H9 (cell line): ENCODE data around the gene RBM4B. TPM values are rescaled to one million over a fixed set of nuclear protein-coding genes. Genes with fewer than 3 reads are reported as not detected.
"Not testable (repeated sequence)": the region's sequence is repeated elsewhere in the genome, so short reads cannot be mapped to it uniquely, and the experiment has no call there.

Source experiments
- DNase-seq: peaks from one replicate; pipeline ENCODE4 v3.0.0-alpha.2; 2017
- H2AFZ ChIP-seq: one replicate; pipeline ENCODE4 v1.6.1; 2013; ENCODE audit warnings: mild to moderate bottlenecking, low read length, control low read depth, moderate library complexity
- H2AK5ac ChIP-seq: 2 replicates; pipeline ENCODE4 v1.6.1; 2013; ENCODE audit warnings: low read length, control low read depth, mixed read lengths; ENCODE audit not compliant: insufficient read length
- H2BK120ac ChIP-seq: one replicate; pipeline ENCODE4 v1.6.1; 2013; ENCODE audit warnings: low read depth, mild to moderate bottlenecking, low read length, control low read depth, inconsistent platforms; ENCODE audit not compliant: poor library complexity, severe bottlenecking
- H2BK12ac ChIP-seq: 2 replicates; pipeline ENCODE4 v1.6.1; 2013; ENCODE audit warnings: low read length, control low read depth, mixed read lengths, low read depth; ENCODE audit not compliant: insufficient read length
- H2BK15ac ChIP-seq: 2 replicates; pipeline ENCODE4 v1.6.1; 2013; ENCODE audit warnings: low read depth, low read length, control low read depth
- H2BK20ac ChIP-seq: one replicate; pipeline ENCODE4 v1.6.1; 2013; ENCODE audit warnings: low read depth, mild to moderate bottlenecking, low read length, control low read depth, inconsistent platforms; ENCODE audit not compliant: poor library complexity, severe bottlenecking
- H2BK5ac ChIP-seq: 2 replicates; pipeline ENCODE4 v1.6.1; 2013; ENCODE audit warnings: low read length, control low read depth, mixed read lengths; ENCODE audit not compliant: insufficient read length
- H3K14ac ChIP-seq: 2 replicates; pipeline ENCODE4 v1.6.1; 2013; ENCODE audit warnings: low read length, control low read depth; ENCODE audit not compliant: insufficient read depth
- H3K18ac ChIP-seq: 2 replicates; pipeline ENCODE4 v1.6.1; 2013; ENCODE audit warnings: low read depth, mild to moderate bottlenecking, mixed read lengths, low read length, control low read depth; ENCODE audit not compliant: insufficient read length
- H3K23ac ChIP-seq: 2 replicates; pipeline ENCODE4 v1.6.1; 2013; ENCODE audit warnings: low read length, control low read depth, mixed read lengths, low read depth; ENCODE audit not compliant: insufficient read length
- H3K23me2 ChIP-seq: 2 replicates; pipeline ENCODE4 v1.6.1; 2013; ENCODE audit warnings: low read depth, mild to moderate bottlenecking, mixed read lengths, low read length, control low read depth; ENCODE audit not compliant: insufficient read length, poor library complexity, severe bottlenecking
- H3K27ac ChIP-seq: 2 replicates; pipeline ENCODE4 v1.5.1; 2013; ENCODE audit warnings: low read length, control low read depth, mixed read lengths, low read depth; ENCODE audit not compliant: insufficient read length
- H3K27me3 ChIP-seq: 2 replicates; pipeline ENCODE4 v1.6.1; 2013; ENCODE audit warnings: low read length, control low read depth, inconsistent platforms; ENCODE audit not compliant: insufficient read depth
- H3K4ac ChIP-seq: 2 replicates; pipeline ENCODE4 v1.6.1; 2013; ENCODE audit warnings: low read depth, mild to moderate bottlenecking, control low read depth, inconsistent platforms, low read length, moderate library complexity
- H3K4me1 ChIP-seq: 2 replicates; pipeline ENCODE4 v1.6.1; 2013; ENCODE audit warnings: low read length, control low read depth, inconsistent platforms; ENCODE audit not compliant: insufficient read depth
- H3K4me2 ChIP-seq: 2 replicates; pipeline ENCODE4 v1.6.1; 2013; ENCODE audit warnings: low read length, control low read depth, mixed read lengths; ENCODE audit not compliant: insufficient read length, insufficient read depth
- H3K56ac ChIP-seq: 2 replicates; pipeline ENCODE4 v1.6.1; 2013; ENCODE audit warnings: low read depth, mild to moderate bottlenecking, mixed read lengths, low read length, control low read depth; ENCODE audit not compliant: insufficient read length
- H3K79me1 ChIP-seq: 2 replicates; pipeline ENCODE4 v1.6.1; 2013; ENCODE audit warnings: low read depth, mild to moderate bottlenecking, moderate library complexity, low read length, control low read depth, inconsistent platforms; ENCODE audit not compliant: insufficient read depth, poor library complexity, severe bottlenecking
- H3K79me2 ChIP-seq: 2 replicates; pipeline ENCODE4 v1.6.1; 2013; ENCODE audit warnings: low read length, control low read depth, inconsistent platforms; ENCODE audit not compliant: insufficient read depth
- H3K9ac ChIP-seq: 2 replicates; pipeline ENCODE4 v1.6.1; 2013; ENCODE audit warnings: low read length, control low read depth, mixed read lengths; ENCODE audit not compliant: insufficient read length; ENCODE audit errors: extremely low read depth
- H3K9me3 ChIP-seq: one replicate; pipeline ENCODE4 v1.6.1; 2013; ENCODE audit warnings: low read depth, low read length, inconsistent platforms; ENCODE audit not compliant: control insufficient read depth
- H3T11ph ChIP-seq: one replicate; pipeline ENCODE4 v1.6.1; 2013; ENCODE audit warnings: mild to moderate bottlenecking, low read length, control low read depth, inconsistent platforms
- H4K20me1 ChIP-seq: one replicate; pipeline ENCODE4 v1.6.1; 2013; ENCODE audit not compliant: control insufficient read depth, insufficient read length, insufficient read depth
- H4K5ac ChIP-seq: 2 replicates; pipeline ENCODE4 v1.6.1; 2013; ENCODE audit warnings: low read depth, mild to moderate bottlenecking, mixed read lengths, low read length, control low read depth; ENCODE audit not compliant: insufficient read length
- H4K8ac ChIP-seq: replicated peaks from 2 replicates; pipeline ENCODE4 v1.6.1; 2013; ENCODE audit warnings: low read length, control low read depth, mixed read lengths, low read depth; ENCODE audit not compliant: insufficient read length
- H4K91ac ChIP-seq: 2 replicates; pipeline ENCODE4 v1.6.1; 2013; ENCODE audit warnings: low read depth, mild to moderate bottlenecking, moderate library complexity, mixed read lengths, low read length, control low read depth; ENCODE audit not compliant: insufficient read length
- H3K27ac Mint-ChIP-seq, 3 experiments: 2 replicates in 2 of 3; 3 replicates in 1 of 3; pipeline ENCODE4 v1.8.0; 2020 to 2021; ENCODE audit warnings: mixed read lengths in 3 of 3, mild to moderate bottlenecking in 1 of 3, moderate library complexity in 1 of 3
- H3K27me3 Mint-ChIP-seq: 2 replicates; pipeline ENCODE4 v1.8.0; 2021; ENCODE audit warnings: low read depth, mild to moderate bottlenecking, moderate library complexity, mixed read lengths
- H3K36me3 Mint-ChIP-seq, 3 experiments: 2 replicates in 2 of 3; 3 replicates in 1 of 3; pipeline ENCODE4 v1.8.0; 2020 to 2021; ENCODE audit warnings: low read depth in 3 of 3, mixed read lengths in 3 of 3; ENCODE audit not compliant: insufficient read depth in 1 of 3
- H3K4me1 Mint-ChIP-seq, 2 experiments: 2 replicates each; pipeline ENCODE4 v1.8.0; 2020; ENCODE audit warnings: mixed read lengths in 2 of 2
- H3K4me3 Mint-ChIP-seq, 2 experiments: 2 replicates in 1 of 2; 3 replicates in 1 of 2; pipeline ENCODE4 v1.8.0; 2020 to 2021; ENCODE audit warnings: mild to moderate bottlenecking in 2 of 2, mixed read lengths in 2 of 2, moderate library complexity in 1 of 2
- H3K9me3 Mint-ChIP-seq, 2 experiments: 2 replicates in 1 of 2; 3 replicates in 1 of 2; pipeline ENCODE4 v1.8.0; 2020; ENCODE audit warnings: mild to moderate bottlenecking in 2 of 2, mixed read lengths in 2 of 2, moderate library complexity in 1 of 2
- CTCF ChIP-seq: fragments of 200-600 bp; sonication (generic); conservative IDR thresholded peaks from 3 replicates; pipeline ENCODE4 v1.8.0; 2021; ENCODE audit warnings: antibody characterized with exemption, mild to moderate bottlenecking
- WGBS: extraction: QIAGEN DNeasy Blood & Tissue Kit; methylation state at CpG from one replicate; pipeline ENCODE4 v1.1.7; 2013; ENCODE audit warnings: missing lambda C conversion rate, low lambda C conversion rate, mixed read lengths; ENCODE audit not compliant: insufficient read length; ENCODE audit errors: extremely low coverage; 5-methylcytosine and 5-hydroxymethylcytosine counted together
- total RNA-seq: library from RNA; stranded (reverse); gene quantifications from 2 replicates; pipeline ENCODE4 v1.2.1, GENCODE V29; 2021

The RBM4B gene
- total RNA-seq, 1 experiment from 2014 or later, result 34.0 TPM

DNA sequence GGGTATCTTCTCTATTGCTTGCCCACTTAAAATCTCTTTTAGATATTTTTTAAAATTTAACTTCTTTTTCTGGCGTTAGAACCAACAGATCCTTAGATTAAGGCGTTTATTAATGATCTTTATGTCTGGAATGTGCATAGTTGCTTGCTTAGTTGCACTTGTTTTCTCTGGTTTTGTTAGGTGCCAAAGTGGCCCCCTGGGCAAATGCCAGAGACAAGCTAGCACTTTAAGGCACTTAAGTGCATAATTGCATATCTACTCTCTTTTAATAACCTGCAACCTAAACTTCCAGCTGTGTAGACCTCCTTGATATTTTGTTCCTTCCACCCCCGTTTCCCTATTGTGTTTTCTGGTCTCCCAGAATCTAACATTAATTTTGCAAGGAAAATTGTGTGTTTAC, 35.9 kb downstream of the RBM4B start:
- WGBS, result no CpG with 5 or more reads among the region's 3 CpGs
- peaks cover 67% of the 10 kb centered on the region for H3K79me2 ChIP-seq
- H3K23me2 ChIP-seq, result peaks cover 12% of the 10 kb centered on the region
- no peak overlapping the region for H3T11ph ChIP-seq
- no peak overlapping the region for H3K9ac ChIP-seq
- no peaks in the 10 kb centered on the region for H4K20me1 ChIP-seq
- H3K4me1 ChIP-seq, result peaks cover 3% of the 10 kb centered on the region
- no peaks in the 10 kb centered on the region for H3K9me3 ChIP-seq
- Mint-ChIP-seq H3K36me3 (peaks cover 64 to 86% (median 80%) of the 10 kb centered on the region in 3 experiments), H3K27me3 (peaks cover 2% of the 10 kb centered on the region; the same call in 1 of the 2 replicates), H3K4me1 (peaks cover 78 to 79% of the 10 kb centered on the region in 2 experiments), H3K27ac (peak overlapping the region in 1 of 3 experiments; percentile 64; a peak in 2 of 7 replicates), H3K9me3 (no peaks in the 10 kb centered on the region), H3K4me3 (peak overlapping the region; percentile 99 to 100; a peak in 4 of 5 replicates)
- no peak overlapping the region for H4K5ac ChIP-seq
- no peak overlapping the region for H2BK15ac ChIP-seq
- no peak overlapping the region for H4K8ac ChIP-seq
- no peak overlapping the region for H2BK120ac ChIP-seq
- no peak overlapping the region for H3K23ac ChIP-seq
- no peaks in the 10 kb centered on the region for H3K79me1 ChIP-seq
- no peak overlapping the region for H3K4ac ChIP-seq
- peak overlapping the region; percentile 24 for H3K4me2 ChIP-seq
- no peak overlapping the region for H3K18ac ChIP-seq
- DNase-seq, result no peak
- H3K14ac ChIP-seq, result no peak overlapping the region
- no peak overlapping the region for H2BK20ac ChIP-seq
- H3K27me3 ChIP-seq, result no peaks in the 10 kb centered on the region
- no peak overlapping the region for H2AFZ ChIP-seq
- H3K56ac ChIP-seq, result no peak overlapping the region
- no peak overlapping the region for H2BK5ac ChIP-seq
- no peak overlapping the region for H4K91ac ChIP-seq
- no peak overlapping the region for H2AK5ac ChIP-seq
- H2BK12ac ChIP-seq, result no peak overlapping the region
- no peak overlapping the region for H3K27ac ChIP-seq
- TF ChIP-seq CTCF, result no peak

- H4K5ac ChIP-seq, H3K56ac ChIP-seq, H3T11ph ChIP-seq, H2BK120ac ChIP-seq, H2BK15ac ChIP-seq, H4K20me1 ChIP-seq, H3K9me3 ChIP-seq, H3K27me3 ChIP-seq, DNase-seq, H3K9me3 Mint-ChIP-seq, H2BK20ac ChIP-seq, H2AFZ ChIP-seq, H3K4me1 ChIP-seq, H3K23ac ChIP-seq, H3K4ac ChIP-seq, H3K79me1 ChIP-seq, H2AK5ac ChIP-seq, H4K91ac ChIP-seq, H3K9ac ChIP-seq, H3K27me3 Mint-ChIP-seq, H3K14ac ChIP-seq, H3K27ac ChIP-seq, H3K18ac ChIP-seq, H4K8ac ChIP-seq, H2BK5ac ChIP-seq, H2BK12ac ChIP-seq: not testable (repeated sequence)
- Mint-ChIP-seq H3K4me3 (peak overlapping the region; percentile 99 to 100), H3K27ac (peak overlapping the region; percentile 24 to 100 (median 72); a peak in 5 of 7 replicates), H3K36me3 (peaks cover 45 to 80% (median 70%) of the 10 kb centered on the region in 3 experiments), H3K4me1 (peaks cover 67% of the 10 kb centered on the region in 2 experiments)
- no CpG with 5 or more reads among the region's 10 CpGs for WGBS
- peak overlapping the region; percentile 95 for H3K4me2 ChIP-seq
- peaks cover 53% of the 10 kb centered on the region for H3K79me2 ChIP-seq
- H3K23me2 ChIP-seq, result peaks cover 12% of the 10 kb centered on the region
These were observed 37.8 kb downstream of the RBM4B start for GRCh38 chr11:66639814-66640340.
